ENCODE results near the gene PRLH.

PRLH gene

DNA sequence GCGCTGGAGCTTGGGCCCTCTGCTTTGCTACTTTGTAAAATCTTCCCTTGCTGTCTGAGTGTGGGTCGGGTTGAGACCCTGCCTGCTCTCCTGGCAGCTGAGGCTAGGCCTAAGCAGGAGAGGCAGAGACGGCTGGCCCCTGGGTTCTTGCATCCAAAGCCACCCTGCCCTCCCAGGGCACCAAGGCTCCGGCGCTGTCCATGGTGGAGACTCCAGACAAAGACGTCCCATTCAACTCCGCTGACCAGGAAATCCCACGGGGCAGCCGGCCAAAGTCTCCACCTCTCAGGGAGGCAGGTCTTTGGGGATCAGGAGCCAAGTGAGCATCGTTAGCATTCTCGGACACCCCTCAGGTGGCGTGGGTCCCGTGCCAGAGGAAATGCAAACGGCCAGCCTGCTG lies 2.6 kb upstream of the PRLH start:
- no peak for DNase-seq (ENCODE audit: low read depth, low spot score)
- H3K27ac ChIP-seq: no peak overlapping the region

DNA sequence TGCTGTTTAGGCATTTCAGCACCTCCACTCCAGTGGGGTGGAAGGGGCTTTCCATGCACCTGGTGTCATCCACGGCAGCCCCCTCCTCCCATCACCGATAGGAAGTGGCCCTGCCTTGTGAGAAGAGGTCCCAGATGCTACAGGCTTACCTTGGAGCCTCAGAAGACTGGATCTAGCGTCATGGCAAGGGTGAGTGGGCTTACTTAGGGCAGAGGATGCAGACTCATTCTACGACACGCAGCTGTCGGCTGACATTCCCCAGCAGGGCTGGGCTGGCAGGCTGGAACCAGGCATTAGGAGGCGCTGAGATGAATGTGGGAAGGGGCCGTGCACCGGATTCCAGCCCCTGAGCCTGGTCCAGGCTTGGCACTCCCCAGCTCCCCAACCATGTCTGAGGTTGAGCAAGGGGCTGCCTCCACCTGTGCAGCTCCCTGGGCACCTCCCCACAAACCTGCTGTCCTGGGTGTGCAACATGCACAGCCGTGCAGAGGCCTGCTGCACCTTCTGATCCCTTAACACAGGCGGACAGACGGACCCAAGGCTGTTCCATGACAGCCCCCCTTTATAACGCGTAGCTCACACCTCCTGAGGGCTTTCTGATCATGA lies 1.7 kb upstream of the PRLH start:
- DNase-seq (ENCODE audit: low read depth, low spot score): no peak

DNA sequence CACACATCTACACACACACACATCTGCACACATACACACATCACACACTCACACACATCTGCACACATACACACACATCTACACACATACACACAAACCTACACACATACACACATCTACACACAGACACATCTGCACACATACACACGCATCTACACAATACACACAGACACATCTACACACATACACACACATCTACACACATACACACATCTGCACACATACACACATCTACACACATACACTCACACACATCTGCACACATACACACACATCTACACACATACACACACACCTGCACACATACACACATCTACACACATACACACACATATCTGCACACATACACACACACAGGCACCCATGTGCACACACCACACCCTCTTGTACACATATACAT lies 400 bp upstream of the PRLH start:
- no peak overlapping the region for H3K27ac ChIP-seq
- no peak for DNase-seq (ENCODE audit: low read depth, low spot score)

More for the DNA sequence above, 1.7 kb upstream of the PRLH start:
- H3K27ac ChIP-seq: no peak overlapping the region

DNA sequence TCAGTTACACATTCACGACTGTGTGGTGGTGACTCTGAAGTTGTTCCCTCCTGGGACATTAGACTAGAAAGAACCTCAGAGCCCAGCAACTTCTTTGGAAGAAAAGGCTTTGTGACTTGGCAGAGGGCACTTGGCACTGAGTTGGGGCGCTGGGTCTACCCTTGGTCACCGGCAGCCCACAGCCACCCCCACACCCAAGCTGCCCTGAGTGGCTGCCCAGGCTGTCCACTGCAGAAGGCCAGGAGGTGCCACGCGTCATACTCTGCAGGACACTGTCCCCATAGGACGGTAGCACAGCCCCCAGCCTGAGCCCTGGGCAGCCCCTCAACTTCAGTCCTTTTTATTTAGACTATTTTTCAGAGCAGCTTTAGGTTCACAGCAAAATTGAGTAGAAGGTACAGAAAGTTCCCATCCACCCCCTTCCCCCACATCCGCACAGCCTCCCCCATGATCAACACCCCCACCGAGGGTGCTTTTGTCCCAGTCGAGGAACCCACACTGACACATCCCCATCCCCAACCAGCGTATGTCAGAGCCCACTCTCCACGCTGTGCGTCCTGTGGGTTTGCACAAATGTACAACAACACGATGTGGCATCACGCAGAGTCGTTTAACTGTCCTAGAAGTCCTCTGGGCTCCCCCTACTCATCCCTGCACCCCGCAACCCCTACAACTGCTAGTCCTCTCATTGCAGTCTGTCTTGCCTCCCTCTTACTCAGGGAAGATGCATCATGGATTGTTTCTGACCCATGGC lies 1.1 kb downstream of the PRLH start:
- H3K27ac ChIP-seq: no peak overlapping the region
- DNase-seq (ENCODE audit: low read depth, low spot score): no peak

DNA sequence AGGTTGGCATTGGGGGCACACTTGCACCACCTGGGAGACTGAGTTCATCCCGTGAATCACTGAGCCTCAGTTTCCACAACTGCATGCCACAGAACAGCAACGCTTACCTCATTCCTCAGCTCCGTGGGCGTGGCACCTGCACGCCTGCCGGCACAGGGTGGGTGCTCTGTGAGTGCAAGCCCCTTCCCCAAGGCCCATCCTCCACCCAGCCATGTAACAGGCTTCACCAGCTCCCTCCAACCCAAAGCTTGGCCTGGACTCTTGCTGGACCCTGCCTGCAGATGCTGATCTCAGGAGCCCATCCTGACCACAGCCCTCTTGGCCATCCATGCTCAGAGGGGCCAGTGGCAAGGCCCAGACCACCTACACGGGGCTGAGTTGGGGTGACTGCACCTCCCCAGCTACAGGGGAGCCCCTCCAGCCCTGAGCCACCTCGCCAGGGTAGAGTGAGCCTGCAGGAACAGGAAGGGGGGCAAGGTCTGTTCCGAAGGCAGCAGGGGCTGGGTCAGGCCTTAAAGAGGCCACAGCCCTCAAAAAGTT lies 1.8 kb downstream of the PRLH start:
- H3K27ac ChIP-seq: no peak overlapping the region
- no peak for DNase-seq (ENCODE audit: low read depth, low spot score)

DNA sequence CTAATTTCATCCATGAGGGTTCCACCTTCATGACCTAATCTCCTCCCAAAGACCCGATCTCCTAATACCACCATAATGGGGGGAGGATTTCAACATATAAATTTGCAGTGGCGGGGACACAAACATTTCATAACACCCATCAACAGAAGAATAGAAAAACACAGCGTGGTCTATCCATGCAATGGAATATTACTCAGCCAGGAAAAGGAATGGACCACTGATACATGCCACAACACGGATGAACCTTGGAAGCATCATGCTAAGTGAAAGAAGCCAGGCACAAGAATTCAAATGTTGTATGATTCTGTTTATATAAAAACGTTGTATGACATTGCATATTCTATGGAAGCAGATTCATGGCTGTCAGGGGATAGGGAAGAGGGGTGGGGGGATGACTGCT lies 2.7 kb downstream of the PRLH start:
- no peak overlapping the region for H3K27ac ChIP-seq
- DNase-seq (ENCODE audit: low read depth, low spot score): no peak

DNA sequence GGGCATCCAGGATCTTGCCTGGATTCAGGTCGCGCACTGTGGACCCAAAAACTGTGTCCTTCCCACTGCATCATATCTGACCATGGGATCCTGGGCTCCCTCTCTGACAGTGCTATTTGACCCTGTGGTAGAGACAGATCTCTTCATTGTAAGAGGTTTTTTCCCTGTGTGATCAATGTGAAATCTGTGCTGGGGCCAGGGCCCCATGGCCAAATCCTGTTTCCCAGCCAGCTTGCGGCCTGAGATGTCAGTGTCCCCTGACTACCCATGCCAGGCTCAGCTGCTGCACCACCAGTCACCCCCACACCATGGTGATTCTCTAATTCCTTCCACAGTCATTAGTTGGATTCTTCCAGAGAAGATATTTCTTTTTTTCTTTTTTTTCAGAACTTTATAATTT lies 3.5 kb downstream of the PRLH start:
- no peak for DNase-seq (ENCODE audit: low read depth, low spot score)
- no peak overlapping the region for H3K27ac ChIP-seq

DNA sequence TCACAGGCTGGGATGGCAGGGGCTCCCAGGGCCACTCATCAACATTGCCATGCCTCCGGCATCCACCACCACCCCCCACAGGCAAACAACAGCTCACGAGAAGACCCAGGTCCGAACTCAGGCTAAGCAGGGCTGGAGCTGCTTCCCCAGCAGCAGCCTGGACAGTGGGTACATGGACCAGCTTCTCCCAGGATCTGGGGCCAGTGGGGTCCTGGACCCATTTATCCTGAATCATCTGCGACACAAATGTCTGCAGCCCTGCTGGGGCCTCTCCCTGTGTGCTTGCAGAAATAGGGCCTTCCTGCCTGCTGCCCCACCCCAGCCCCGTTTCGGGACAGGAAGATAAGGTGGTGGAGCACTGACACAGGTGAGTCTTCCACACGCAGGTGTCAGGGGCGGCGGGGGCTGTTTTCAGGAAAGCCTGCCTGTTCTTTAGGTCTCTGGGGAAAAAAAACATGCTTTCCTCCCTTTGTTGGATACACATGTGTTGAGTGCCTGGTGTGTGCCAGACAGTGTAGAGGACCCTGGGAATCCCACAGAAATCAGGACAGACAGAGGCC lies 4.5 kb downstream of the PRLH start:
- no peak for DNase-seq (ENCODE audit: low read depth, low spot score)
- no peak overlapping the region for H3K27ac ChIP-seq

DNA sequence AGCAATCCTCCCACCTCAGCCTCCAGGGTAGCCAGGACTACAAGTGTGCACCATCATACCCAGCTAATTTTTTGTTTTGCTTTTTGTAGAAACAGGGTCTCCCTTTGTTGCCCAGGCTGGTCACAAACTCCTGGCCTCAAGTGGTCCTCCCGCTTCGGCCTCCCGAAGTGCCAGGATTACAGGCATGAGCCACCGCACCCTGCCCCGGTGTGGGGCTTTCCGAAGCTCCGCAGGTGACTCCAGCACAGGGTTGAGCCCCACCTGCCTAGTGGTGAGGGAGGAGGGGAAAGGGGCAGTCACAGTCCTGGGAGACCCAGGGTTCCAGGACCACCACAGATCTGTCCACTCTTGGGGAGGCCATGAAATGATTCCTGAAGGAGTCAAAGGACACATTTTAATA lies 5.2 kb downstream of the PRLH start:
- DNase-seq (ENCODE audit: low read depth, low spot score): no peak
- no peak overlapping the region for H3K27ac ChIP-seq

DNA sequence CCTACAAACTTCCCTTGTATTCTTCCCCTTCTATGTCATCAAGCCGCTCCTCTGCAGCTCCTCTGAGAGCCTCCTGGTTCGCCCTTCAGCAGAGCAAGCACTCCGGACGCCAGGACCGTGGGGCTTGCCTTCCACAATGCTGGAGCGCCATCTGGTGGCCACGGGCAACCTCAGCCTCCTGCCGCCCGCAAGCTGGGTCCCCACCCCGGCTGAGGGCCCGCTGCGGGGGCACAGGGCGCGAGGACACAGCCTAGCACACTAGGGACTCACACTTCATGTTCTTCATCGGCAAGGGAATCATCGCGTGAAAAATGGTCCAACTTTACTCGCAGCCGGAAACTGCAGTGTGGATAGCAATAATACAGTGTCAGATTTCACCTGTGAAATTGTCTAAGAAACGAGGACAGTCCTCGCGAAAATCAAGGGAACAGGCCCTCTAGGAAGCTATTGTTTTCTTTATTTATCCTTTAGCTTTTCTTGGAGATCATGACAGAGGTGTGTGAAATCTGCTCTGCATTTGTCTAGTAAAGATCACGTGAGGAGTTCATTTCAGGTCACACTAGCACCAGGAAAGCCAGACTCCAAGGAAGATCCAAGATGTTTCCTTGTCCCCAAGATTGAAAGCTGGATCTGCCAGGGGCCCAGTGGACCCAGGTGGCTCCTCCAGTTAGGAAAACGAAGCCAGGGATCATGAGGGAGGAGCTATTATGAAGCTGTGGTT lies 5.8 kb downstream of the PRLH start:
- DNase-seq (ENCODE audit: low read depth, low spot score): peak; percentile 31
- H3K27ac ChIP-seq: no peak overlapping the region

DNA sequence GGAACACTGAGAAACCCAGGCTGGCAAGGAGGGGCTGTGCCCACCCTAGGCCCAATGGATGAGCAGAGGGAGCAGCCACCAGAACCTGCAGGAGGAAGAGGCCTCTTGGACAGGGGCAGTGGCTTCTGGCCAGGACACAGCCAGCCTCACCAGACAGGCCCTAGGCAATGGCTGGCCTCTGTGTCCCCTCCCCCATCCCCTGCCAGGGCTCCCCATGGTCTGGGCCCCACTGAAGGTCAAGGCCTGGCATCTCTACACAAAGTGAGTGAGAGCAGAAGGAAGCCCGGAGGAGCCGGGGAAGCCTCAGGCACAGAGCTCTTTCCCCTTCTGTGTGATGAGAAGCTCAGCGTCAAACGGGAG lies 6.3 kb downstream of the PRLH start:
- H3K27ac ChIP-seq: no peak overlapping the region
- no peak for DNase-seq (ENCODE audit: low read depth, low spot score)

DNA sequence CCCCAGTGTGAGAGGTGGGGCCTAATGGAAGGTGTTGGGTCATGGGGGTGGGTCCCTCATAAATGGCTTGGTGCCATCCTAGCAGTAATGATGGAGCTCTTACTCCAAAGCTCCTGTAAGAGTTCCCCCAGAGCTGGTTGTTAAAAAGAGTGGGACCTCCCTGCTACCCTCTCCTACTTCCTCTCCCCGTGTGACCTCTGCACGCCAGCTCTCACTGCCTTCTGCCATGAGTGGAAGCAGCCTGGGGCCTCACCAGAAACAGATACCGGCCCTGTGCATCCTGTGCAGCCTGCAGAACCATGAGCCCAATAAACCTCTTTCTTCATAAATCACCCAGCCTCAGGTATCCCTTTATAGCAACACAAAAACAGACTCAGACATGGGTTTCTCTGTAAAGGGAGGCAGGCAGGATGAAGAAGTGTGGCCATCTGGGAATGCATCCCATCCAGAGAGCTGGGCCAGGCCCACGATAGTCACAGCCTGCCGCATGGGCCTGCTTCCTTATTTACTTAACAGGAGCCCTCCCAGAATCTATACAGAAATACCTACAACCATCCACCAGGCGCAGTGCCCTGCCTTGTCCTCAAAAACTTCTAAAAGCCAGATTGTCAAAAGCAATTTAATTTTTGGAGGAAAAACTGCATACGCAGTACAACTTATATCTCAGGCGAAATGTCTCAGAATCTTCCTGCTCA lies 7.5 kb downstream of the PRLH start:
- DNase-seq (ENCODE audit: low read depth, low spot score): no peak
- H3K27ac ChIP-seq: no peak overlapping the region

DNA sequence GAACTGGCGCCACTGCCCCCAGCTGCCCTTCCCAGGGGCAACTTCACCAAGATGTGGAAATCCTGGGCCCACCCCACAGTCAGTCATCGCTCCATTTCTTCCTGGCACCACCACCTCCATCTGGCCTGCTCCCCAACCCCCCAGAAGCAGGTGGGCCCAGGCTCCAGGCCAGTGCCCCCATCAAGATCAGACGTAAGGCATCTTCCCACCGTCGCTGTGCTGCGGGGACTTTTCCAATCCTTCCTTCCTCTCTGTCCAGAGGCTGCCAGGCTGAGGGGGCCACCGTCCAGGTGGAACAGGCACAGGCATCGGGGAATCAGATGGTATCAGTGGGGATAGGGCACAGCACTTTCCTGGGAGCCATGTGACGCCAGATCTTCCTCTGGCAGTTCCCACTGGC lies 8.1 kb downstream of the PRLH start:
- peak overlapping the region; percentile 63 for H3K27ac ChIP-seq
- no peak for DNase-seq (ENCODE audit: low read depth, low spot score)

DNA sequence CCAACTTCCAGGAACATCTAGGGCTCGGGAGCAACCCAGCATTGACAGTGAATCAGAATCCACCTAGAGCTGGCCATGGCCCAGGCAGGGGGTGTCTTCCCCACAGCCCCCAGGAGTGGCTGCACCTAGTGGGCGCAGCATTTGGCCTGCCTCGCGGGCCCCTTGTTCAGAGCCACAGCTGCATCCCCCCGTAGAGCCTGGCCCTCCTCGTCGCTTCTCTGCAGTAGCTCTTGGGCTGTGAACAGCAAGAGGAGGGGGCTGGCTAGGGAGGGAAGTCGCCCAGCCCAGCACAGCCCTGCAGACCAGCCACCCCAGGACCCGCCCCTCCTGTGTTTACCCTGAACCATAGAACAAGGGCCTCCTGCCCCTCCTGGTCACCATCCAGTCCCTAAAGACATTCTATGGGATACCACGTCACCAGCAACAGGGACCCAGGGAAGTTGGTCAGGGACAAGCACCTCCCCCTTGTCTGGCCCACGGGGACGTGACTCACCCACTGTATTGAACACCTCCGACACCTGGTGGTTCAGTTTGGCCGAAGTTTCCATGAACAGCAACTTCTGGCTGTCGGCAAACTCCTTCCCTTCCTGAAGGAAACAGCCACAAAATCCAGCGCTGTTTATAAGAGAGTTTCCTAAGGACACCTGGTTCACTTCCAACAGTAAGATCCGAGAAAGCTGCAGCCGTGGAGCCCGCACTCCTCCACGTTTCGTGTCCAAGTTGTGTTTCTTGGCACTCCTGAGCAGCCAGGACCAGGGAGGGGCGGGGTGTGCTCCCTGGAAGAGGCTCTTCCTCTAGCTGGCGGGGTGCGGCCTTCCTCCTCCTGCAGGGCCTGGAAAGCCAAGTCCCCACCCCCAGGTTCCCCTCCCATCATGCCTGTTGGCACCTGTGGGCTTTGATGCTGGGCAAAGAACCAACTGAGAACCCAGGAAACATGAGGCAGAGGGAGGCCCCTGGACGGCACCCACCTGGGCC lies 8.8 kb downstream of the PRLH start:
- peak overlapping the region; percentile 63 for H3K27ac ChIP-seq
- DNase-seq (ENCODE audit: low read depth, low spot score): peak; percentile 27

DNA sequence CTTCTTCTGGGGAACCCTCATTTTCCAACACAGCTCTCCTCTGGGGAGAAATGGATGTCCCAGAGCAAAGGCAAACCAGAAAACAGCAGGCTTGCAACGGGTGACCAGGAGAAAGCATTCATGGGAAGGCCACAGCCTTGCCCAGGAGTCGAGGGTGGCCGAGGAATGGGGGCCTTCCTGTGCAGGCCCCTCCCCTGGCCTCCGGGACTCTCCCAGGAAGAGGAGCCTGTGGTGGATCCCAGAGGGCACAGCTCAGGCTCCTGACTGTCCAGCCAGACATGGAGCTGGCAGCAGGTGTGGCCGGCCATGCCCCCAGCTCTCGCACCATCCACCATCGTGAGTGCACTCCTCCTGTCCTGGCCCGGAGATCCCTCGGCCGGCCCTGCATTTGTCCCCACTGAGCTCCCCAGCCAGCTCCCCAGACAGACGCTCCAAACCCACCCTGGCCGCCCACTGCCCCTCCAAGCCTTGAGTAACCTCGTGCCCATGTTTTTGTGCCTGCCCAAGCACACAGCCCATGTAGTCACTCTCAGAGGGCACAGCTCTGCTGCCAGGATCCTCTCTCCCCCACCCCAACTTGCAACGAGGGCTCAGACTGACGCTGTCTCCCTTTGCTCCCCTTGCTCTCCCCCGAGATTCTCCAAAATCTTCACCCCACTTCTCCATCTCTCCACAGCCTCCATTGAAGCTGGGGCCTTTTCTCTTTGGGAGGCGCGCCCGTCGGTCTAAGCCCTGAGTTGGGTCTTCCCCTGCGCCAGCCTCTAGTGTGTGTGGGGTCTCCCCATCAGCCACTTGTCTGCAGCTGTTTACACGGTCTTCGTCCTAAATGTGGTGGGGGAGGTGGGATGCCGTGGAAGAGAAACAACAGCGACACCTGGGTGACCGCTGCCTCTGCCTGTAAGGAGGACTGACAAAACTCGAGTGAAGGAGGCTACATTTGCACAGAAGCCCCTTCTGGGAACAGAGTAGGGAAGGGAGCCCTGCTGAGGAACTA lies 9.8 kb downstream of the PRLH start:
- DNase-seq (ENCODE audit: low read depth, low spot score): no peak
- peak overlapping the region; percentile 63 for H3K27ac ChIP-seq

DNA sequence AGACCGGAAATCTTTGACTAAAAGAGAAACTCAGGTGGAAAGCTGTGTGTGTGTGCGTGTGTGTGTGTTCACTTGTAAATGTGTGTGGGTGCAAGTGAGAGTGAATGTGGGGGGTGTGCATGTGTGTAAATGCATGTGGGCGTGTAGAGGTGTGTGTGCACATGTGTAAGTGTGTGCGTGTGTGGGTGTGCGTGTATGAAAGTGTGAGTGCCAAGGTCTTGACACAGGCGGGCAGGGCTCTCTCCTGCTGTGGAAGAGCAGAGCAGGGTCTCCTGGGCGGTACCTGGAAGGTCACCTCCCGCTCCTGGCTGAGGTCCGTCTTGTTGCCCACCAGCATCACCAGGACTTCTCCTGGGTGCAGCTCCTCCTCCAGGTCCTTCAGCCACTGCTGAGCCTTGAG lies 10.6 kb downstream of the PRLH start:
- DNase-seq (ENCODE audit: low read depth, low spot score): no peak
- no peak overlapping the region for H3K27ac ChIP-seq

DNA sequence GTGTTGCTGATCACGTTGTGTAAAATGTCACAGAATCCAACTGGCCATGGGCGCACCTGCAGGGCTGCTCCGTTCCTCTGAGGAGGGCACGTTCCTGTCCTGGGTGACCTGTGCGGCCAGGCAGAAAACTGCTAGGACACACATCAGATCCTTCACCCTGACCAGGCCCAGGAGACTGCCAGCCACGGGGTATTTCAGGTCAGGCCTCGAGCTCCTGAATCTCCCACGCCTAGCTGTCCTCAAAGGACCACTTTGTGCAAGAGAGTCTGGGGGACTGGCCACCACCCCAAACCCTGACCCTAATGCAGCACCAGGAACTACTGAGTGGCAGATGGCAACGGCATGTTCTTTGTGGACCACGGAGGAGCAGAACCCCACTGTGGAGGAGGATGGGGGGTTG lies 11.1 kb downstream of the PRLH start:
- DNase-seq (ENCODE audit: low read depth, low spot score): no peak
- H3K27ac ChIP-seq: no peak overlapping the region
